ENCODE data around the gene RGS7. TPM values are rescaled to one million over a fixed set of nuclear protein-coding genes. Genes with fewer than 3 reads are reported as not detected.

The RGS7 gene
- total RNA-seq, 4 donors from 2014 or later, result 0.39 TPM; not detected in 3

DNA sequence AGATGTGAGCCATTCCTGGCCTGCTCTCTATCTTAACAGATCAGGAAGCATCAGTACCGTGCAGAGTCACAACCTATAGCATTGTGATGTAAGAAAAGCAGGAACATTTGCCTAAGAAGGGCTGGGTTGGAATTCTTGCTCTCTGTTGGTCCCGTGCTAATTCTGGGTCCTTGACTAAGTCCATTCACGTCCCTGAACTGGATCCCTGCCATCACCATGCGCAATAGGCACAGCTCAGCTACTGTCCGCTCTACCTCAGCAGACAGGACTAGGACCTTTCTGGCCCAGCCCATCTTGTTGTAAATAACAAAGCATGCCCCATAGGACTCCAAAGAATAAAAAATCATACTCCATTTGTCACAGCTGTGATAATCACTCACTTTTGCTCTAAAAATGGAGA is 175.0 kb downstream of the RGS7 start:
- intact Hi-C loops (cut with DNase I), result no loop called here
- DNase-seq, result no peak
- H3K27me3 ChIP-seq, result no peaks in the 10 kb centered on the region
- H3K4me1 ChIP-seq, result no peaks in the 10 kb centered on the region
- TF ChIP-seq POLR2A (IDR thresholded peaks at IDR 0.05), result no peak
- TF ChIP-seq, protein P1, sequence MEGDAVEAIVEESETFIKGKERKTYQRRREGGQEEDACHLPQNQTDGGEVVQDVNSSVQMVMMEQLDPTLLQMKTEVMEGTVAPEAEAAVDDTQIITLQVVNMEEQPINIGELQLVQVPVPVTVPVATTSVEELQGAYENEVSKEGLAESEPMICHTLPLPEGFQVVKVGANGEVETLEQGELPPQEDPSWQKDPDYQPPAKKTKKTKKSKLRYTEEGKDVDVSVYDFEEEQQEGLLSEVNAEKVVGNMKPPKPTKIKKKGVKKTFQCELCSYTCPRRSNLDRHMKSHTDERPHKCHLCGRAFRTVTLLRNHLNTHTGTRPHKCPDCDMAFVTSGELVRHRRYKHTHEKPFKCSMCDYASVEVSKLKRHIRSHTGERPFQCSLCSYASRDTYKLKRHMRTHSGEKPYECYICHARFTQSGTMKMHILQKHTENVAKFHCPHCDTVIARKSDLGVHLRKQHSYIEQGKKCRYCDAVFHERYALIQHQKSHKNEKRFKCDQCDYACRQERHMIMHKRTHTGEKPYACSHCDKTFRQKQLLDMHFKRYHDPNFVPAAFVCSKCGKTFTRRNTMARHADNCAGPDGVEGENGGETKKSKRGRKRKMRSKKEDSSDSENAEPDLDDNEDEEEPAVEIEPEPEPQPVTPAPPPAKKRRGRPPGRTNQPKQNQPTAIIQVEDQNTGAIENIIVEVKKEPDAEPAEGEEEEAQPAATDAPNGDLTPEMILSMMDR (IDR thresholded peaks at IDR 0.05), result no peak
- H3K27ac ChIP-seq, result no peak overlapping the region
- 75 to 83% methylated on average over 5 of the region's 5 CpGs for WGBS, 2 donors
- no peaks in the 10 kb centered on the region for H3K9me3 ChIP-seq
- no peaks in the 10 kb centered on the region for H3K36me3 ChIP-seq
- H3K4me3 ChIP-seq (replicated peaks in 1 of 3), result no peak overlapping the region

DNA sequence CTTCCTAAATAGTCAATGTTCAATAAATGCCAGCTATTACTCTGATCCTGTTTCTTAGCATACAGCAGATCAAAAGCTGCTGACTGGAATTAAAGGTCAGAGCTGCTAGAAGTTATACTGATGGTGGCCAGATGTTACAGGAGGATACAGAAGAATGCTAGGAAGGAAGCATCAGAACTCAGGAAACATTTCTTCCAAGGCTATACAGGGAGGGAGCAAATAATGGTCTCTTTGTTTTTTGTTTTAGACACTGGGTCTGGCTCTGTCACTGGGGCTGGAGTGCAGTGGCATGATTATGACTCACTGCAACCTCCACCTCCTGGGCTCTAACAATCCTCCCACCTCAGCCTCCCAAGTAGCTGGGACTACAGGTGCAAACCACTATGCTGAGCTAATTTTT is 175.5 kb downstream of the RGS7 start:
- H3K9me3 ChIP-seq, result no peaks in the 10 kb centered on the region
- H3K27me3 ChIP-seq, result no peaks in the 10 kb centered on the region
- no peak overlapping the region for H3K27ac ChIP-seq
- DNase-seq, result no peak
- TF ChIP-seq POLR2A (IDR thresholded peaks at IDR 0.05), result no peak
- TF ChIP-seq, protein P1 (IDR thresholded peaks at IDR 0.05), result no peak
- H3K4me3 ChIP-seq (replicated peaks in 1 of 3), result no peak overlapping the region
- no peaks in the 10 kb centered on the region for H3K4me1 ChIP-seq
- intact Hi-C loops (cut with DNase I), result no loop called here
- H3K36me3 ChIP-seq, result no peaks in the 10 kb centered on the region

GRCh38 chr1:241180569-241180968 is 176.4 kb downstream of the RGS7 start:
- intact Hi-C loops (cut with DNase I), result no loop called here
- no peak for DNase-seq
- H3K27me3 ChIP-seq, result no peaks in the 10 kb centered on the region
- H3K4me1 ChIP-seq, result no peaks in the 10 kb centered on the region
- H3K9me3 ChIP-seq, result no peaks in the 10 kb centered on the region
- no peak overlapping the region for H3K27ac ChIP-seq
- 73 to 81% methylated on average over 4 of the region's 4 CpGs for WGBS, 2 donors
- H3K4me3 ChIP-seq (replicated peaks in 1 of 3), result no peak overlapping the region
- H3K36me3 ChIP-seq, result no peaks in the 10 kb centered on the region
- TF ChIP-seq, protein P1 (IDR thresholded peaks at IDR 0.05), result no peak
- no peak for TF ChIP-seq POLR2A (IDR thresholded peaks at IDR 0.05)

DNA sequence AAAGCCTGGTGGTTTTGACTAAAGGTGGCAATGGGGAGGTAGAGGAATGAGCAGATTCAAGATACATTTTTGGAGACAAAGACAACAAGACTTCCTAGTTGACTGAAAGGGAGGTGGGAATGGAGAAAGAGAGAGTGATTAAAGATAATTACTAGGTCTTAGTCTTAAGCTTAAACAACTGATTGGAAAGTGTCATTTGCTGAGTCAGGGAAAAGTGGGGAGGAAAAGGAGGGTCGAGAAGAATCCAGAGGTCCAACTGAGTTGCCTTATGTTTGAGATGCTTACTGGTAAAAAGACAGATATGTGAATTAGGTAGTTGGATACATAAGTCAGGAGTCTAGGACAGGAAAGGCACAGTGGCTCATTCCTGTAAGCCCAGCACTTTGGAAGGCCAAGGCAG is 179.3 kb downstream of the RGS7 start:
- H3K4me3 ChIP-seq (replicated peaks in 1 of 3), result no peak overlapping the region
- no peaks in the 10 kb centered on the region for H3K36me3 ChIP-seq
- no peak overlapping the region for H3K27ac ChIP-seq
- no peak for DNase-seq
- no peaks in the 10 kb centered on the region for H3K9me3 ChIP-seq
- TF ChIP-seq, protein P1 (IDR thresholded peaks at IDR 0.05), result no peak
- no peak for TF ChIP-seq POLR2A (IDR thresholded peaks at IDR 0.05)
- H3K4me1 ChIP-seq, result no peaks in the 10 kb centered on the region
- intact Hi-C loops (cut with DNase I), result no loop called here
- 67 to 70% methylated on average over 1 of the region's 1 CpG for WGBS, 2 donors
- H3K27me3 ChIP-seq, result no peaks in the 10 kb centered on the region

GRCh38 chr1:241172486-241172885 is 184.5 kb downstream of the RGS7 start:
- Histone ChIP-seq H3K36me3 (no peaks in the 10 kb centered on the region), H3K9me3 (no peaks in the 10 kb centered on the region), H3K27ac (no peak overlapping the region), H3K4me3 (replicated peaks in 1 of 3) (no peak overlapping the region), H3K4me1 (no peaks in the 10 kb centered on the region), H3K27me3 (no peaks in the 10 kb centered on the region)
- no peak for DNase-seq
- TF ChIP-seq, protein P1 (IDR thresholded peaks at IDR 0.05), result no peak
- TF ChIP-seq POLR2A (IDR thresholded peaks at IDR 0.05), result no peak
- intact Hi-C loops (cut with DNase I), result no loop called here

Data from thyroid gland (tissue), 4 donors.